CD4-positive, alpha-beta T cell treated with Interleukin-21 for 1 hour (primary cell): ENCODE measurements around the gene TBX10.
"Not testable (repeated sequence)": the region's sequence is repeated elsewhere in the genome, so short reads cannot be mapped to it uniquely, and the experiment has no call there.

ENCODE experiments used
- DNase-seq: peaks from one replicate; pipeline ENCODE4 v3.0.0-alpha.2; 2020

Gene TBX10

DNA sequence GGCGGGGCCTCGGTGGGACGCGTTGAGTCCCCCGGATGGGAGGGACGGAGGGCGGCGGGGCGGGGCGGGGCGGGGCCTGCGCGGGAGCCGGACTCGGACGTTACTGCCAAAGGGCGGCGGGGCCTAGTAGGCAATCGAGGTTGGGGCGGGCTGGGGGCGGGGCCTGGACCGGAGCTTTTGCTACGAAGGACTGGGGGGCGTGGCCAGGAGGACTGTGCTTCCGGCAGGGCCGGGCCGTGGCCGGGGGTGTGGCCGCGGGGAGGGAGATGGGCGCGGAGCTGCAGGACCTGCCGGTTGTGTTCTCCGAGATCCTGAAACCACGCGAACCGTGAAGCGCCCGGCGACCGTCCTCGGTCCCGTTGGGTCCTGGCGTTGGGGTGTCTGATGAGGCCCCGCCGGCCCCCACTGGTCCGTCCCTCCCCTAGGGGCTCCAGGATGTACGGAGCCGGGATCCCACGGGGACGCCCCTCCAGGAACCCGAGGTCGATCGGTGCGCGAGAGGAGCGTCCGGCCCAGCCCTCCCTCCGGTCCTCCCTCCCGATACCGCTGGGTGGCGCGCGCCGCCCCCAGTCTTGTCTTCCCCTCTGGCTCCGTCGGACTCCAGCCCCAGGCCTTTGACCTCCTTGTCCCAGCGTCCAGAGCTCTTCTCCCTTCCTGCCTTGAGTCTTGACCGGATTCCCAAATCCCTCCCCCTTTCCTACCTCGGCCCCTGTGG, 9.2 kb downstream of the TBX10 start:
- peak; percentile 96 for DNase-seq

DNA sequence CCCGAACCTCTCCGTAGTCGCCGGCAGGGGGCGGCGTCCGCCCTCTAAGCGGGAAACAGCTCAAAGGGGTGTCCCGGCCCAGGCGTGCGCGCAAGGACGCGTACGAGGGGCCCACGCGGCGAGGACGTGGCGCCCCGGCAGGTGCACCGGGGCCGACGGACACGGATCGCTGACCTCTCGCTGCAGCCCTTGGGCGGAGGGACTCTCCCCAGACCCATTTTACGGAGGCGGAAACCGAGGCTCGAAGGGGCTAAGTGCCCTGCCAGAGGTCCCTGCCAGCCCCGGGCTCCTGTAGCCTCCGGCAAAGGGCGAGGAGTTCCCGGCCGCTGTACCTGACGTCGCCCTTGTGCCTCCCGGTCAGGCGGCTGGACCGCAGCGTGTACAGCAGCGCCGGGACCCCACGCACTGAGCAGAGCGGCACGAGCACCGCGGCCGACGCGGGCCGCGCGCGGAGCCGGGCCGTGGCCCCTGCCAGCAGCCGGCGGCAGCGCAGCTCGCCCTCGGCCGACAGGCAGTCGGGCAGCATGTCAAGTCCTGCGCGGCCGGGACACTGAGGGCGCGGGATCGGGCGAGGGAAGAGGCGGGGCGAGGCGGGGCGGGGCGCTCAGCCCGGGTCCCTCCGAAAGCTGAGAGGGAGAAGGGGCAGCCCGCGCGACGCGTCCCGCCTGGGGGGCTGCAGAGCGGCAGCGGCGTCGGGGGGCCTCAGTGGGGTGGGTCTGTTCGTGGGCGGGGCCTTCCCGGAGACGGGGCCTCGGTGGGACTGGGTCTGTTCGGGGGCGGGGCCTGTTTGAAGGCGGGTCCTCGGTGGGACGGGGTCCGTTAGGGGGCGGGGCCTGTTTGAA, 10.0 kb downstream of the TBX10 start, which contains the start of gene NUDT8:
TSS of gene NUDT8 (minus strand) at position 552 of the 842 bp plus-strand sequence. CDS start at position 526, 26 bp downstream.
- DNase-seq: peak; percentile 89

DNA sequence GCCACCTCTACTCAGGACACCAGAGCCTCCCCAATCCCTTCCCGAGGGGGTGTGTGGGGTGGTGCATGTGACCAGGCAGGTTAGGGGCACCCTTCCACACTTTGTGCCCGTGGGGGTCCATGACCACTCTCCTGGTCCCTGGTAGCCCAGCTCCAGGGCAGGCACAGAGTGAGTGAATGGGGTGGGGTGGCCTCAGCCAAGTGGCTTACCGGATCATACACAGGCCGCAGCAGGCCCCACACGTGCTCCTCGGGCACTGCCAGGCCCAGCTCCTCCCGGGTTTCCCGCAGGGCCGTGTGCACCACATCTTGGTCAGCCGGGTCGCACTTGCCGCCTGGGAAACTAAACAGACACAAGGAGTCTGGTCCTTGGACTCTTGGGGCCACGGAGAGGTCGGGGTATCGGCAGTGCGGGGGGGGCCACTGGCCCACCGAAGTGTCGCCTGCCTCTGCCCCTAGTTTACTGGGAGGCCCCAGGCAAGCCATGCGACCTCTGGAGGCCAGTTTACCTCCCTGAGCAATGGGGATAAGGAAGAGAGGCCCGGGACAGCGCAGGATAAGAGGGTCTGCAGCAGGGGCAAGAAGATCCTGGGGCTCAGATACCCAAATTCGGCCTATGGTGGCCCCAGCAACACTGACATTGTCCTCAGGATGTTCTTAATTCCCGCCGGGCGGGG, 10.7 kb downstream of the TBX10 start:
- no peak for DNase-seq

DNA sequence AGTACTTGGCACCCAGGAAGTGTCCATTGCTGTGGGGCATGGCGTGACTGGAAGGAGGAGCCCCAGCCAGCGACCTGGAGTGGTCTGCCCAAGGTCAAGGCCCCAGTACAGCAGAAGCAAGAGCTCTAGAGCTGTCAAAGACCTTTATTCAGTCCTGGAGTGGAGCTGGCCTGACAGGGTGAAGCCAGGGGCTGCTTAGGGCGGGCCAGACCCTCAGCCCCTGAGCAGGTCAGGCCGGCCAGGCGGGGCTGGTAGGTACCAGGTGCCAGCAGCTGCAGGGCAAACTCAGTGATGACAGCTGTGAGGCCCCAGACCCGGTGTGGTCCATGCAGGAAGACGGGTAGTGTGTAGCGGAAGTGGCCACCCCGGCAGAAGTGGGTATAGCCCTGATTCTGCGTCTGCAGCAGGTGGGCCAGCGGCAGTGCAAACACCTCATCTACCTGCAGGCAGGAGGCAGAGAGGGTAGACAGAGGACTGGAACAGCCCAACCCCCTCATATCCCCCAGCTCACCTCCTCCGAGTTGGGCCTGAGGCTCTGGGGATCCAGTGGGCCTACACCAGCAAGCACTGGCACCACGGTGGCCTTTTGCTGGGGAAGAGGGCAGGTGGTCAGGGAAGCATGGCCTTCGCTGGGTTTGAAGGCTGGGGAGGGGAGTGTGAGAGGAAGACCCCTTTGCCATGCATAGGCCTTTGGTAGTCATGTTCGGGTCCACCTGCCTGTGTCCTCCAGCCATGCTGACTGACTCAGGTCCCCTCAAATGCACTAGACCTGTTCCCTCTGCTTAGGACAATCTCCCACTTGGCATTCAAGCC, 11.5 kb downstream of the TBX10 start:
- DNase-seq: no peak

DNA sequence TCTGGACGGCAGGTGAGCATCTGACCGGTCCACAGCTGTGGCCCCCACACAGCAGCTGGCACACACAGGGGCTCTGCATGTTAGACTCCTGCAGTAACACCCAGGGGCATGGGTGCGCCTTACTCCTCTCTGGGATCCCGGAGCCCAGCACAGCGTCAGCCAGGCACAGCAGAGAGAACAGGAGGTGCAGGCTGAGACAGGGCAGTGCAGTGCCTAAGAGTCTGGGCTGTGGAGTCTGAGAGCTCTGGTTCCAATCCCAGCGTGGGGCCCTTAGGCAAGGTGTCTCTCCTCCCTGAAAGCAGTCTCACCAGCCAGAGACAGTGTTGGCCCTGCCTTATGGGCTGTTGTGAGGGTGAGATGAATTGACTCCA, 12.1 kb downstream of the TBX10 start:
- DNase-seq: no peak

DNA sequence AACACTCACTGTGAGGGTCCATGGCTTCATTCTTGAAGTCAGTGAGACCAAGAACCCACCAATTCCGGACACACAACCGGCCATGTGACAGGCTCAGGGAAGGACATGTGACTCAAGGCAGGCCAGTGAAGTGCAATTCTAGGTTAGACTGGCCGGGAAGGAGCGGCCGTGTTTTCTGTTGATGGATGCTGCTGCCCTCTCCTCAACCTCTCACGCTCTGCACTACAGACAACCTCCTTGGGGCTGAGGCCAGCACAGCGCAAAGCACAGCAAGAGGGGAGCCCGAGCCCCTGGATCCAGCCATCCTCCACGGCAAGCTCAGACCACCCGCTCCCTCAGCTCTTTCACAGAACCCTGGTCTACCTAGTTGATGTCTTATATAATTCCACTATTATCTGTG, 12.6 kb downstream of the TBX10 start:
- DNase-seq: no peak

DNA sequence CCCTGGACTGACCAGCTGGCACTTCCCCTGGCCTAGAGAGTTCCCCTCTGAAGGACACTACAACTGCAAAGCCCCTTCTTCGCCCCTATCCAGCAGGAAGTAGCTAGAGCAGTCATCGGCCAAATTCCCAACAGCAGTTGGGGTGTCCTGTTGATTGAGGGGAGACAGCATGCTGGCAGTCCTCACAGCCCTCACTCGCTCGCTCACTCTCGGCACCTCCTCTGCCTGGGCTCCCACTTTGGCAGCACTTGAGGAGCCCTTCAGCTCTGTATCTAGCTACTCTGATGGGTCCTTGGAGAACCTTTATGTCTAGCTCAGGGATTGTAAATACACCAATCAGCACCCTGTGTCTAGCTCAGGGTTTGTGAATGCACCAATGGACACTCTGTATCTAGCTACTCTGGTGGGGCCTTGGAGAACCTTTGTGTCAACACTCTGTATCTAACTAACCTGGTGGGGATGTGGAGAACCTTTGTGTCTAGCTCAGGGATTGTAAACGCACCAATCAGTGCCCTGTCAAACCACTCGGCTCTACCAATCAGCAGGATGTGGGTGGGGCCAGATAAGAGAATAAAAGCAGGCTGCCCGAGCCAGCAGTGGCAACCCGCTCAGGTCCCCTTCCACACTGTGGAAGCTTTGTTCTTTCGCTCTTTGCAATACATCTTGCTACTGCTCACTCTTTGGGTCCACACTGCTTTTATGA, 13.3 kb downstream of the TBX10 start:
- not testable (repeated sequence) for DNase-seq

DNA sequence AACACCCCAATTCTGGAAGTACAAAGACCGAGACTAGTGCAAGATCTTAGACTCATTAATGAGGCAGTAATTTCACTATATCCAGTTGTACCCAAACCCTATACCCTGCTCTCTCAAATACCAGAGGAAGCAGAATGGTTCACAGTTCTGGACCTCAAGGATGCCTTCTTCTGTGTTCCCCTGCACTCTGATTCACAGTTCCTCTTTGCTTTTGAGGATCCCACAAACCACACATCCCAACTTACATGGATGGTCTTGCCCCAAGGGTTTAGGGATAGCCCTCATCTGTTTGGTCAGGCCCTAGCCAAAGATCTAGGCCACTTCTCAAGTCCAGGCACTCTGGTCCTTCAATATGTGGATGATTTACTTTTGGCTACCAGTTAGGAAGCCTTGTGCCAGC, 15.8 kb downstream of the TBX10 start:
- not testable (repeated sequence) for DNase-seq

DNA sequence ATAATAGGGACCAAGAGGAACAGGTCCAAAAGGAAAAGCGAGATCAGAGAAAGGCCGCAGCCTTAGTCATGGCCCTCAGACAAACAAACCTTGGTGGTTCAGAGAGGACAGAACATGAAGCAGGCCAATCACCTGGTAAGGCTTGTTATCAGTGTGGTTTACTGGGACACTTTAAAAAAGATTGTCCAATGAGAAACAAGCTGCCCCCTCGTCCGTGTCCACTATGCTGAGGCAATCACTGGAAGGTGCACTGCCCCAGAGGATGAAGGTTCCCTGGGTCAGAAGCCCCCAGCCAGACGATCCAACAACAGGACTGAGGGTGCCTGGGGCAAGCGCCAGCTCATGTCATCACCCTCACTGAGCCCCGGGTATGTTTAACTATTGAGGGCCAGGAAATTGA, 16.7 kb downstream of the TBX10 start:
- not testable (repeated sequence) for DNase-seq

DNA sequence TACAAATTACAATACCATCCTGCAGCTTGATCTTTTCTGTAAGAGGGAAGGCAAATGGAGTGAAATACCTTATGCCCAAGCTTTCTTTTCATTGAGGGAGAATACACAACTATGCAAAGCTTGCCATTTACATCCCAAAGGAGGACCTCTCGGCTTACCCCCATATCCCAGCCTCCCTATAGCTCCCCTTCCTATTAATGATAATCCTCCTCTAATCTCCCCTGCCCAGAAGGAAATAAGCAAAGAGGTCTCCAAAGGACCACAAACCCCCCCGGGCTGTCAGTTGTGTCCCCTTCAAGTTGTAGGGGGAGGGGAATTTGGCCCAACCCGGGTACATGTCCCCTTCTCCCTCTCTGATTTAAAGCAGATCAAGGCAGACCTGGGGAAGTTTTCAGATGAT, 17.6 kb downstream of the TBX10 start:
- not testable (repeated sequence) for DNase-seq

DNA sequence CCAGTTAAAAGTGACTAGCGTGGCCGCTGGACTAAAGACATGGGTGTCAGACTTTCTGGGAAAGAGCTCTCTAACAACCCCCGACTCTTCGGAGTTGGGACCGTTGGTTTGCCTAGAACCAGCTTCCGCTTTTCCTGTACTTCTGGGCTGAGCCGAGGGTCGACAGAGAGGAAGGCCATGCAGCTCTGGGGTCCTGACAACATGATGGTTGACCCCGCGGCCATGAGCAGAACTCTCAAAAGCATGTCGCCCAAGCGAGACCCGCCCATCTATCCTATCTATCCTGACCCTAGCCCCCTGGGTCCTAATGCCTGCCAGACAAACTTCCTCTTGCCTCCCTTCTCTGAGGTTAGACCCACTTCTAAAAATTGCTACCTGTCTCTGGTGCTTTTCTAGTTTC, 18.9 kb downstream of the TBX10 start:
- DNase-seq: not testable (repeated sequence)

DNA sequence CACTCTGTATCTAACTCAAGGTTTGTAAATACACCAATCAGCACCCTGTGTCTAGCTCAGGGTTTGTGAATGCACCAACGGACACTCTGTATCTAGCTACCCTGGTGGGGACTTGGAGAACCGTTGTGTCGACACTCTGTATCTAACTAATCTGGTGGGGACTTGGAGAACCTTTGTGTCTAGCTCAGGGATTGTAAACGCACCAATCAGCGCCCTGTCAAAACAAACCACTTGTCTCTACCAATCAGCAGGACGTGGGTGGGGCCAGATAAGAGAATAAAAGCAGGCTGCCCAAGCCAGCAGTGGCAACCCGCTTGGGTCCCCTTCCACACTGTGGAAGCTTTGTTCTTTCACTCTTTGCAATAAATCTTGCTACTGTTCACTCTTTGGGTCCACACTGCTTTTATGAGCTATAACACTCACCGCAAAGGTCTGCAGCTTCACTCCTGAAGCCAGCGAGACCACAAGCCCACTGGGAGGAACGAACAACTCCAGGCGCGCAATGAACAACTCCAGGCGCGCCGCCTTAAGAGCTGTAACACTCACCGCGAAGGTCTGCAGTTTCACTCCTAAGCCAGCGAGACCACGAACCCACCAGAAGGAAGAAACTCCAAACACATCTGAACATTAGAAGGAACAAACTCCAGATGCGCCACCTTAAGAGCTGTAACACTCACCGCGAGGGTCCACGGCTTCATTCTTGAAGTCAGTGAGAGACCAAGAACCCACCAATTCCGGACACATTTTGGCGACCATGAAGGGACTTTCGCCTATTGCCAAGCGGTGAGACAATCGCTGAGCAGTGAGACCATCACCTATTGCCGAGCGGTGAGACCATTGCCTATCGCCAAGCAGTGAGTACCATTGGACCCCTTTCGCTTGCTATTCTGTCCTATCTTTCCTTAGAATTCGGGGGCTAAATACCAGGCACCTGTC, 19.6 kb downstream of the TBX10 start:
- not testable (repeated sequence) for DNase-seq

DNA sequence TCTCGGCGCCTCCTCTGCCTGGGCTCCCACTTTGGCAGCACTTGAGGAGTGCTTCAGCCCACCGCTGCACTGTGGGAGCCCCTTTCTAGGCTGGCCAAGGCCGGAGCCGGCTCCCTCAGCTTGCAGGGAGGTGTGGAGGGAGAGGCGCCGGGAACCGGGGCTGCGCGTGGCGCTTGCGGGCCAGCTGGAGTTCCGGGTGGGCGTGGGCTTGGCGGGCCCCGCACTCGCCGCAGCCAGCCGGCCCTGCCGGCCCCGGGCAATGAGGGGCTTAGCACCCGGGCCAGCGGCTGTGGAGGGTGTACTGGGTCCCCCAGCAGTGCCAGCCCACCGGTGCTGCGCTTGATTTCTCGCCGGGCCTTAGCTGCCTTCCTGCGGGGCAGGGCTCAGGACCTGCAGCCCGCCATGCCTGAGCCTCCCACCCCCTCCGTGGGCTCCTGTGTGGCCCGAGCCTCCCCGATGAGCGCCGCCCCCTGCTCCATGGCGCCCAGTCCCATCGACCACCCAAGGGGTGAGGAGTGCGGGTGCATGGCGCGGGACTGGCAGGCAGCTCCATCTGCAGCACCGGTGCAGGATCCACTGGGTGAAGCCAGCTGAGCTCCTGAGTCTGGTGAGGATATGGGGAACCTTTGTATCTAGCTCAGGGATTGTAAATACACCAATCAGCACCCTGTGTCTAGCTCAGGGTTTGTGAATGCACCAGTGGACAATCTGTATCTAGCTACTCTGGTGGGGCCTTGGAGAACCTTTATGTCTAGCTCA, 20.5 kb downstream of the TBX10 start:
- DNase-seq: not testable (repeated sequence)

DNA sequence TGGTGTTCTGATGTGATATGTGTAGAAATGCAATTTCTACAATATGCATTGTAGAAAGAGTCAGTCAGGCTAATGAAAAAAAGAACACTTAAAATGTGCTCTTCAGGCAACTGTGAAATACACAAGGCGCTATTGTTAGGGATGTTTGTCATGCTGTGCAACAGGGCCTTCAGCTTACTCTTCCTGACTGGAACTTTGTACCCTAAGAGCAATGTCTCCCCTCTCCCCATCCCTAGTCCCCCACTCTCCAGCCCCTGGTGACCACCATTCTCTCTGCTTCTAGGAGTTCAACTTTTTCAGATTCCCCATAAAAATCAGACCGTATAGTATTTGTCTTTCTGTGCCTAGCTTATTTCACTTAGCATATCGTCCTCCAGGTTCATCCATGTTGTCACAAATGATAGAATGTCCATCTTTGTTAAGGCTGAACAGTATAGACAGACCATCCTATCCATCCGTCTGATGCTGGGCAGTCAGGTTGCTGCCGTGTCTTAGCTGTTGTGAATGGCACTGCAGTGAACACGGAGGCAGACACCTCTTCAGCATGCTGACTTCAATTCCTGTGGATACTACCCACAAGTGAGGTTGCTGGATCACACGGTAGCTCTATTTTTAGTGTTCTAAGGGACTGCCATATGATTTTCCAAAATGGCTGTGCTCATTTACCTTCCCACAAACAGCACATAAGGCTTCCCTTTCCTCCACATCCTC, 22.2 kb downstream of the TBX10 start:
- no peak for DNase-seq

DNA sequence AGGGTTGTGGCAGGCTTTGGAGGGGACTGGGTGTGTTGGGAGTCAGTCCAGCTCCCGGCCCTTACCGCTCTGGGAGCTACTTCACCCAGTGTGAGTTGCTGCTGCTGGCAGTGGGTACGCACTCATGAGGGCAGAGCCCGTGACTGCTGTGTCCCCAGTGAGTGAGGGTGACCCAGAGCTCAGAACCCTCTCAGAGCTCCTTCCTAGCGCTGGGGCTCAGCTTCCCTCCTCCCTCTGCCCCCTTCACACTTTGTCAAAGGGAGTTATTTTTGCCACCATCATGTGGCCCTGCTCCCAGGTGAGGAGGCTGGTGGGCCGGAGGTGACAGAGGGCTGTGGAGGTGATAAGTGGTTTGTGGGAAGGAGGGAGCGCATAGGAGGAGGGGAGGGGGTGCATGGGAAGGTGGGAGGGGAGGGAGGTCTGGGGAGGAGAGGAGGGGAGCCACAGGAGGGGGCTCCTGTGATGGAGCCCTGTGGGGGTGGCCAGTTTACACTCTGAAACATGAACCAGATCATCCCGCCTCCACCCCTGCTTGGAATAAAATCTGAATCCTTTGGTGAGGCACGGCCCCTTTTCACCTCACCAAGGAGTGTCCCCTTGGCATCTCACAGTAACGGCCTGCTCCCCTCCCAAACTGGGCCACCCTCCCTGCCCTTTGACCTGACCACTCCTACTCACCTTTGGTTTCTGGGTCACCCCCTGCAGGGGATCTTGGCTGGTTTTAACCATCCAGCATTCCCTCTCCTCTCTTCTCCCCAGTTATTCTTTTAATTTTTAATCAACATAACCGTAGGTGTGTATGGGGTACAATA, 22.9 kb downstream of the TBX10 start:
- no peak for DNase-seq

DNA sequence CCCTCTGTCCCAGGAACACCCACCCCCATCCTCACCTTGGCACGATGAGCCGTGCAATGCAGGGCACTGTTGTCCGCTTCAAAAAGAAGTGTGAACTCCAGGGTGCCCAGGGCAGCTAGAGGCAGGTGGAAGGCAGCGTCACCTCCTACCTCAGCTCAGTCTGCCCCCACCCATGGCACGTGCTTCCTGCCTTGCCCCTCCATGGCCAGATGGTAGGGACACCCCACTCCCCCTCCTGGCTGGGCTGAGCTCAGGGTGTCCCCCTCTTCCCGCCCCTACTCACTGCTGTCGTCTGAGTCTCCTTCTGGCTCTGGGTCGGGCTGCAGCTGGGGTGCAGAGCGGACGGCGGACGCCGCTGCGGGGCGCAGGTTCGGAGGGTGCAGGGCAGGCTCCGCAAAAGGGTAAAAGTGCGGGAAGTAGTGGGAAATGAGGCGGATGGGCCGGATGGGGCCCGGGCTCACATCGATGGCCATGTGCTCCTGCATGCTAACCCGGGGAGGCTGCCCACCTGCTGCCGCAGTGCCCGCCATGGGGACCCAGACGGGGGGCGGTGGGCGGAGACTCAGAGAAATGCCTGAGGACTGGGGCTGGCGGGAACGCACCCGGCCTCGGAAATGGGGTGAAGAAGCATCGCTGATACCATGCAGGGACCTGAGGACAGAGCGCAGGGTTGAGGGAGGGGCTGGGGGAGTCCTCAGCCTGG, 23.7 kb downstream of the TBX10 start:
- peak; percentile 39 for DNase-seq
